GM12875 (cell line): ENCODE data around the gene MAMDC2.

Experiments used
- H3K4me3 ChIP-seq: one replicate; pipeline ENCODE4 v1.5.1; 2011; ENCODE audit warnings: low read depth, low read length, control low read depth
- TF ChIP-seq, protein P1 (sequence below): IDR thresholded peaks from 2 replicates; pipeline ENCODE4 v1.5.1; 2011; ENCODE audit warnings: low read depth, mild to moderate bottlenecking, control low read depth, inconsistent platforms, low read length, moderate library complexity, borderline replicate concordance; ENCODE audit not compliant: insufficient read depth

The MAMDC2 gene

DNA sequence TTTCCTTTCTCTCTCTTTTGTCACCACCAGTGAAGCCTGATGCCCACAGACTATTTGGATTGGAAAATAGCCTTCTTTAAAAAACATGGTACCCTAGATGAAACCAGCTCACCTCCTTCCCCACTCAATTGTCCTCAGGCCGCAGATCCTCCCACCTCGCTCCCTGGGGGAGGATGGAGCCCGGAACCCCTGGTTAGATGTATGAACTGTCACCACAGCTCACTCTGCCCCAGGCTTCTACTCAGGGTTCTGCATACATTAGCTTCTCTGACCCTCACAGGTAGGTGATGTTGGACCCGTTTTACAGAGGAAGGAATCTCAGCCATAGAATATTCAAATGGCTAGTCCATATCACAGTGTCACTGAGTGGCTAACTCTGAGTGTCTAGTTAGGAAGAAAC lies 1.8 kb downstream of the MAMDC2 start:
- TF ChIP-seq, protein P1, sequence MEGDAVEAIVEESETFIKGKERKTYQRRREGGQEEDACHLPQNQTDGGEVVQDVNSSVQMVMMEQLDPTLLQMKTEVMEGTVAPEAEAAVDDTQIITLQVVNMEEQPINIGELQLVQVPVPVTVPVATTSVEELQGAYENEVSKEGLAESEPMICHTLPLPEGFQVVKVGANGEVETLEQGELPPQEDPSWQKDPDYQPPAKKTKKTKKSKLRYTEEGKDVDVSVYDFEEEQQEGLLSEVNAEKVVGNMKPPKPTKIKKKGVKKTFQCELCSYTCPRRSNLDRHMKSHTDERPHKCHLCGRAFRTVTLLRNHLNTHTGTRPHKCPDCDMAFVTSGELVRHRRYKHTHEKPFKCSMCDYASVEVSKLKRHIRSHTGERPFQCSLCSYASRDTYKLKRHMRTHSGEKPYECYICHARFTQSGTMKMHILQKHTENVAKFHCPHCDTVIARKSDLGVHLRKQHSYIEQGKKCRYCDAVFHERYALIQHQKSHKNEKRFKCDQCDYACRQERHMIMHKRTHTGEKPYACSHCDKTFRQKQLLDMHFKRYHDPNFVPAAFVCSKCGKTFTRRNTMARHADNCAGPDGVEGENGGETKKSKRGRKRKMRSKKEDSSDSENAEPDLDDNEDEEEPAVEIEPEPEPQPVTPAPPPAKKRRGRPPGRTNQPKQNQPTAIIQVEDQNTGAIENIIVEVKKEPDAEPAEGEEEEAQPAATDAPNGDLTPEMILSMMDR = no peak
- no peak overlapping the region for H3K4me3 ChIP-seq

DNA sequence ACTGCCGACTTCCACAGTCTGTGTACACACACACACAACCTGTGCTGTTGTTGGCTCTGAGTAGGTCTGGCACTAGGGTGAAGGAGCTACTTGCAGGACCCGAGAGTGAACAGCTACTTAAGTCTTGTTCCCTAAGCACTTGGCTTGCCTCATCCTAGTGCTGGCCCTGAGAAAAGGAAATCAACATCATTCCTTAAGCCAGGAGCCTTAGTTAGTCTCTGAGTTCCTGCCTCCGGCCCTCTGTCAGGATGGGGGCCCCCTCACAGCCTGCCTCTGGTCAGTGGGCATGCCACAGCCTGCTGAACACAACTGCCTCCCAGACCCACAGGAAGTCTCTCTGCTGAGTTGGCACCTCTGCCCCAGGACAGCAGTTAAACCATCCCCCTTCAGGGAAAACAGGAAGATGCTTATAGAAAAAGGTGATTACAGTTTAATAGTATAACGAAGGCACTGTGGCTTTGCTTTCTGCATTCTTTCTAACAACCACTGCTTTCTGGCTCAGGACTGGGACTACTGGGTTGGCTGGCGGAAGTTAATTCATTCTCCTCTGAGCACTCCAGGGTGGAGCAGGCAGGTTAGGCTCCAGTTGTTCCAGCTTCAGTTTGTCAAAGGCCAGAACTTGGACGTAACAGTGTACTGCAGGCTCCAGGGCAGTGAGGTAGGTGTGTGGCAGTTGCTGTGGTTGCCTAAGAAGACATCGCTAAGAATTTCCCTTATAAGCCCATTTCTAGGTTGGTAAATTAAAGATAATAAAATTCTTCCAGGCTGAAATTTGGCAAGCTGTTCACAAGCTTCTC lies 2.8 kb downstream of the MAMDC2 start:
- no peak overlapping the region for H3K4me3 ChIP-seq
- TF ChIP-seq, protein P1 = no peak

DNA sequence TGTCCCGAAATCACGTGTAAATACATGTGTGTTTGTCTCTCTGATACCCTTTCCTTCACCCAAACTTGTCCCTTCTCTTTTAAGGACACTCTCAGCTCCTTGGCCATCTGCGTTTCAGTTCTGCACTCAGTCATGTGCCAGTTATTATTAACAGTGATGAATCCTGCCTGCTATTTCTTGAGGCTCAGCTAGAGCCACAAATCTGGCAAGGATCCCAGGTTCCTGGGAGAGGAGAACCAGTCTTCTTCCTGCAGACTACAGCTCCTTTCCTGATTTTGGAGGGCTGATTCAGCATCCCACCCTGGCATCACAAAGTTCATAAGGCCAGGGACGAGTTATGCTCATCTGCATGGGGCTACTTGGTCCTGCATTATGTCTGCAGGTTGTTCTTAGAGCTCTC lies 5.6 kb downstream of the MAMDC2 start:
- no peak overlapping the region for H3K4me3 ChIP-seq
- TF ChIP-seq, protein P1 = no peak

DNA sequence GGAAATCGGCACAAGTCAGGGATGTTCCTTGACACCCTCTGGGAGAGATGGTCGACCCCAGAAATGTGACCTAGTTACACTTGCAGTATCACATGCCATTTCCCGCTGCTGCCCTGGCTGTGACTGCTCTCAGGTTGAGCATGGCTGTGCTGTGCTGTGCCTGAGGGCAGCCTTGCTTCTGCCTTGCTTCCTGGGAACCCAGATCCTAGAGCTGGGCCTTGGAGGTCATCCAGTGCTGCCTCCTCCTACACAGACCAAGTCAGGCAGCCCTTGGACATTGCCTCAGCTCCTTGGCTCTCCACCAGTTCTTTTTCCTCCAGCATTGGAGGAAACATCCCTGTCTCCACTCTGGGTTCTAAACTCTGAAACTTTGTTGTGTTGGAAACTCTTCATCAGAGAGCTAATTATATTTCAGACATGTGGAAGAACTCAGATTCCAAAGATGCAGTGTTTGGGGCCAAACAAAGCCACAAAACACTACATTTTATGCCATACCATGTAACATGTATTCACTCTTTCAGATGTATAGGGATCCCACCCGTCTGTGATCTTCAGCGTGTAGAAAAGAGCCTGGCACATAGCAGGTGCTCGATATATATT lies 6.1 kb downstream of the MAMDC2 start:
- TF ChIP-seq, protein P1 = no peak
- no peak overlapping the region for H3K4me3 ChIP-seq

DNA sequence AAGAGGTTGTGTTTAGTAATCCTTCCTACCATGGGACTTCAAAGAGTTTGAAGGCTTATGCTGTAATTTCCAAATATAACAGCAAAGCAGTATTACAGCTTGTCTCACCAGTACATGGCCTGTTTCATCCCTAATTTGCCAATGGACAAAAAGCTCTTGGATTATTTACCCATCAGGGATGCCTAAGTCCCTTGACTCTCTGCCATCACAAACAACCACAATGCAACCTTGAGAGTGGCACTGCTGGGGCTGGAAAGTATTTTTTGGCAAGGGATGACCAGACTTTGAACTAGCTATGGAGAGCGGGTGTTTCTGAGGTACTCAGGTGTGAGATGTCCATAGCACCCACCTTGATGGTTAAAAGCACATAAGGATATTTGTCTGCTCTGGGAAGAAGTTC lies 9.1 kb downstream of the MAMDC2 start:
- no peak overlapping the region for H3K4me3 ChIP-seq
- TF ChIP-seq, protein P1 = no peak

DNA sequence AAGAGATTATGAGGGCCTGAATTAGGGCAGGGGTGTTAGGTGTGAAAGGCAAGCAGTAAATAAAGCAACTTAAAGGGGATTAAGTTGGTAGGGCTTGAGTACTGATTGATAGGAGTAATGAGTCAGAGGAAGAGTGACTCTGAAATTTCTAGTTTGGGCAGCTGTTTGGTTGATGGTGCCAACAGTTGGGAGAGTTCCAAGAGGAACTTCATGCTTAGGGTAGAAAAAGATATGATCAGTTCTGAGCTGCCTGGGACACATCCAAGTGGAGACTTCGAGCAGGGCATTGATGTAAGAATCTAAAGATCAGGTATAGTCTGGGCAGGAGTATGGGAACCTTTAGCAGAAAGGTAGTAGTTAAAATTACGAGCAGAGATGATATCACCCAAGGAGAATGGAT lies 10.2 kb downstream of the MAMDC2 start:
- TF ChIP-seq, protein P1 = no peak
- H3K4me3 ChIP-seq = no peak overlapping the region

DNA sequence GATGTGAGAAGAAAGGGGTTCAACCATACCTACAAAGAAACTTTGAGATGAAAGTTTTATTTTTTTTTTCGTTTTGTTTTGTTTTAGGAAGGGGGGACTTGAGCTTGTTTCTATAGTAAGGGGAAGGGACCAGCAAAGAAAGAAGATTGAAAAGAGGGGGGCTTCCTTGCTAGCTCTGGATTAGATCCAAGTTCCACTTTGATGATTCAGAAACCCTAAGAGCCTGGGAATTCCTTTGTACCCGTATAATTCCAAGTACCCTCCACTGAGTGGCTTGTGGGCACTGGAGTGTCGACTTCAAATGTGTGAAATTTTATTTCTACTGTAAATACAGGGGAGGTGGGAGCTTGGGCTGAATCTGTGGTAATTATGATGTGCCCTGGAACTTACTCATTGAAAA lies 10.9 kb downstream of the MAMDC2 start:
- no peak overlapping the region for H3K4me3 ChIP-seq
- TF ChIP-seq, protein P1 = no peak
